ENCODE results near the gene ERBIN. TPM values are rescaled to one million over a fixed set of nuclear protein-coding genes. Genes with fewer than 3 reads are reported as not detected.
A peak's percentile ranks its signal among the peaks of the same experiment; 100 is the strongest.

ERBIN gene
- total and polyA plus RNA-seq, 10 of the 15 experiments (the other 5 are each of a cell fraction or from before 2014, with no cell fraction given) = 9.5 to 91.1 (median 49.4) TPM

DNA sequence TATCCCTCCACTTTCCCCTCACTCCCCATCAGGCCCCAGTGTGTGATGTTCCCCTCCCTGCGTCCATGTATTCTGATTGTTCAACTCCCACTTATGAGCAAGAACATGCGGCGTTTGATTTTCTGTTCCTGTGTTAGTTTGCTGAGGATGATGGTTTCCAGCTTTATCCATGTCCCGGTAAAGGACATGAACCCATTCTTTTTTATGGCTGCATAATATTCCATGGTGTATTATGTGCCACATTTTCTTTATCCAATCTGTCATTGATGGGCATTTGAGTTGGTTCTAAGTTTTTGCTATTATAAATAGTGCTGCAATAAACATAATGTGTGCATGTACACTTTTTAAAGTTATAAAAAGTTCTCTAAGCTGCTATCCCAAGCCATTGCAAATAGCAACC is 75.6 kb downstream of the ERBIN start:
- no TSS peak for BruUV-seq (replicated peaks)
- no peak overlapping the region for H2AFZ ChIP-seq (ENCODE audit: control insufficient read depth, low read depth, low read length)
- H3K36me3 ChIP-seq (ENCODE audit: control insufficient read depth in 2 of 2, insufficient read depth in 2 of 2, low read length in 1 of 2) = peaks cover 0 to 6% of the 10 kb centered on the region in 2 experiments; a peak in 1 of 4 replicates
- no peaks in the 10 kb centered on the region for H4K20me1 ChIP-seq (ENCODE audit: control insufficient read depth, insufficient read depth)
- H3K4me3 ChIP-seq = no peak overlapping the region
- WGBS (ENCODE audit: insufficient coverage, insufficient replicate concordance, low lambda C conversion rate, missing lambda C conversion rate) = 97% methylated on average over 4 of the region's 4 CpGs
- H3K79me2 ChIP-seq (ENCODE audit: control insufficient read depth, insufficient read depth, low read length) = peaks cover 26% of the 10 kb centered on the region
- RAD21 ChIA-PET (ENCODE audit: unreplicated experiment) = interaction anchor here (1.1 to 1.3 kb wide), 2 partner anchors 40 to 78 kb away, joined by 3 read pairs; no protein-coding TSS in a partner anchor
- H3K27ac ChIP-seq (ENCODE audit: control insufficient read depth, insufficient read depth) = no peak overlapping the region; the same call in 1 of the 2 replicates
- CTCF ChIA-PET = interaction anchor here (0.7 to 1.3 kb wide), 3 partner anchors 8 to 24 kb away, joined by 3 to 4 read pairs (median 3); no protein-coding TSS in a partner anchor
- no peak overlapping the region for H3K9ac ChIP-seq (ENCODE audit: control insufficient read depth, insufficient read depth, low read length)
- intact Hi-C loops (cut with micrococcal nuclease; ENCODE audit: unreplicated experiment) (no loop called here), in situ Hi-C loops (cut with MboI) (no loop called here)
- SMC1A ChIA-PET (ENCODE audit: uncharacterized antibody, unreplicated experiment) = interaction anchor here (0.9 to 1.6 kb wide), 7 partner anchors 9 to 78 kb away, joined by 3 to 5 read pairs (median 3); no protein-coding TSS in a partner anchor
- H3K9me3 ChIP-seq (replicated peaks; ENCODE audit: control insufficient read depth, insufficient read depth, low read length) = peaks cover 4% of the 10 kb centered on the region; the same call in 2 of the 3 replicates
- FAIRE-seq (no peak), DNase-seq (ENCODE audit: low read depth, low spot score) (no peak), ATAC-seq (no peak)
- peaks cover 11% of the 10 kb centered on the region for H3K4me1 ChIP-seq (ENCODE audit: control insufficient read depth, insufficient read depth, low read length)
- peak overlapping the region; percentile 11 for H3K4me2 ChIP-seq (ENCODE audit: control insufficient read depth, insufficient read depth)
- H3K27me3 ChIP-seq (replicated peaks in 1 of 2; ENCODE audit: control insufficient read depth in 2 of 2, insufficient read depth in 2 of 2, low read length in 1 of 2) = no peaks in the 10 kb centered on the region
- POLR2A ChIA-PET = interaction anchor here (0.6 kb wide), 1 partner anchor 20 kb away, joined by 3 read pairs; no protein-coding TSS in a partner anchor
- TF ChIP-seq POLR2A (IDR thresholded peaks at IDR 0.05; ENCODE audit: low read depth, low read length) = no peak
- no peak for TF ChIP-seq SUPT20H (IDR thresholded peaks at IDR 0.05; ENCODE audit: borderline replicate concordance, control insufficient read depth, low read depth, low read length)
- no peak for TF ChIP-seq NFXL1 (IDR thresholded peaks at IDR 0.05; ENCODE audit: borderline replicate concordance)
- TF ChIP-seq, protein P1, sequence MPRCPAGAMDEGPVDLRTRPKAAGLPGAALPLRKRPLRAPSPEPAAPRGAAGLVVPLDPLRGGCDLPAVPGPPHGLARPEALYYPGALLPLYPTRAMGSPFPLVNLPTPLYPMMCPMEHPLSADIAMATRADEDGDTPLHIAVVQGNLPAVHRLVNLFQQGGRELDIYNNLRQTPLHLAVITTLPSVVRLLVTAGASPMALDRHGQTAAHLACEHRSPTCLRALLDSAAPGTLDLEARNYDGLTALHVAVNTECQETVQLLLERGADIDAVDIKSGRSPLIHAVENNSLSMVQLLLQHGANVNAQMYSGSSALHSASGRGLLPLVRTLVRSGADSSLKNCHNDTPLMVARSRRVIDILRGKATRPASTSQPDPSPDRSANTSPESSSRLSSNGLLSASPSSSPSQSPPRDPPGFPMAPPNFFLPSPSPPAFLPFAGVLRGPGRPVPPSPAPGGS (IDR thresholded peaks at IDR 0.05; ENCODE audit: borderline replicate concordance, insufficient read depth, low read depth, low read length, poor library complexity, severe bottlenecking) = no peak
- TF ChIP-seq, protein P2, sequence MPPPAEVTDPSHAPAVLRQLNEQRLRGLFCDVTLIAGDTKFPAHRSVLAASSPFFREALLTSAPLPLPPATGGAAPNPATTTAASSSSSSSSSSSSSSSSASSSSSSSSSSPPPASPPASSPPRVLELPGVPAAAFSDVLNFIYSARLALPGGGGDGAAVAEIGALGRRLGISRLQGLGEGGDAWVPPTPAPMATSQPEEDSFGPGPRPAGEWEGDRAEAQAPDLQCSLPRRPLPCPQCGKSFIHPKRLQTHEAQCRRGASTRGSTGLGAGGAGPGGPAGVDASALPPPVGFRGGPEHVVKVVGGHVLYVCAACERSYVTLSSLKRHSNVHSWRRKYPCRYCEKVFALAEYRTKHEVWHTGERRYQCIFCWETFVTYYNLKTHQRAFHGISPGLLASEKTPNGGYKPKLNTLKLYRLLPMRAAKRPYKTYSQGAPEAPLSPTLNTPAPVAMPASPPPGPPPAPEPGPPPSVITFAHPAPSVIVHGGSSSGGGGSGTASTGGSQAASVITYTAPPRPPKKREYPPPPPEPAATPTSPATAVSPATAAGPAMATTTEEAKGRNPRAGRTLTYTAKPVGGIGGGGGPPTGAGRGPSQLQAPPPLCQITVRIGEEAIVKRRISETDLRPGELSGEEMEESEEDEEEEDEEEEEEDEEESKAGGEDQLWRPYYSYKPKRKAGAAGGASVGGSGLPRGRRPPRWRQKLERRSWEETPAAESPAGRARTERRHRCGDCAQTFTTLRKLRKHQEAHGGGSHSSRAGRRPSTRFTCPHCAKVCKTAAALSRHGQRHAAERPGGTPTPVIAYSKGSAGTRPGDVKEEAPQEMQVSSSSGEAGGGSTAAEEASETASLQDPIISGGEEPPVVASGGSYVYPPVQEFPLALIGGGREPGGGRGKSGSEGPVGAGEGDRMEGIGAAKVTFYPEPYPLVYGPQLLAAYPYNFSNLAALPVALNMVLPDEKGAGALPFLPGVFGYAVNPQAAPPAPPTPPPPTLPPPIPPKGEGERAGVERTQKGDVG (CRISPR knock-in tag; IDR thresholded peaks at IDR 0.05) = no peak
- TF ChIP-seq RUNX3 (IDR thresholded peaks at IDR 0.05; ENCODE audit: low read length) = no peak
- no peak for TF ChIP-seq NFYB (IDR thresholded peaks at IDR 0.05; ENCODE audit: insufficient read depth, low read depth, low read length)
- TF ChIP-seq CHD4 (IDR thresholded peaks at IDR 0.05) = no peak
- TF ChIP-seq MTA2 (IDR thresholded peaks at IDR 0.05; ENCODE audit: low read depth) = no peak
- no peak for TF ChIP-seq RAD21 (IDR thresholded peaks at IDR 0.05; ENCODE audit: insufficient read depth, low read depth, low read length)
- no peak for TF ChIP-seq SREBF2 (IDR thresholded peaks at IDR 0.05; ENCODE audit: low read length)

Data from GM12878 (cell line).